Activated CD4-positive, alpha-beta T cell treated with anti-CD3 and anti-CD28 coated beads for 36 hours (primary cell): ENCODE results near the gene PRR36. TPM values are rescaled to one million over a fixed set of nuclear protein-coding genes. Genes with fewer than 3 reads are reported as not detected.
A peak's percentile ranks its signal among the peaks of the same experiment; 100 is the strongest.
"Not testable (repeated sequence)": the region's sequence is repeated elsewhere in the genome, so short reads cannot be mapped to it uniquely, and the experiment has no call there.

Source experiments
- ATAC-seq: fragments of 200-7000 bp; cut with Tn5 transposase; one replicate; pipeline ENCODE4 v1.10.0; 2021; ENCODE audit warnings: mild to moderate bottlenecking, moderate library complexity
- CTCF ChIA-PET: fragments of 350-600 bp; sonication (Branson Sonifier 250); formaldehyde crosslinking; loops from one replicate; lab custom pipeline; 2021; ENCODE audit warnings: antibody characterized with exemption; lab: Charles Lee
- POLR2A ChIA-PET: fragments of 350-600 bp; sonication (Branson Sonifier 250); formaldehyde crosslinking; loops from one replicate; lab custom pipeline; 2021; ENCODE audit warnings: antibody characterized with exemption, inconsistent platforms; lab: Charles Lee
- DNase-seq: peaks from one replicate; pipeline ENCODE4 v3.0.0-alpha.2; 2020
- H3K27ac Mint-ChIP-seq: one replicate; pipeline ENCODE4 v1.8.0; 2021; ENCODE audit warnings: mixed read lengths
- H3K27me3 Mint-ChIP-seq: one replicate; pipeline ENCODE4 v1.8.0; 2021; ENCODE audit warnings: mixed read lengths
- H3K36me3 Mint-ChIP-seq: one replicate; pipeline ENCODE4 v1.8.0; 2021; ENCODE audit warnings: low read depth, mixed read lengths
- H3K4me1 Mint-ChIP-seq: one replicate; pipeline ENCODE4 v1.8.0; 2021; ENCODE audit warnings: mixed read lengths
- H3K4me3 Mint-ChIP-seq: one replicate; pipeline ENCODE4 v1.8.0; 2021; ENCODE audit warnings: mild to moderate bottlenecking, moderate library complexity, mixed read lengths
- H3K9me3 Mint-ChIP-seq: one replicate; pipeline ENCODE4 v1.8.0; 2021; ENCODE audit warnings: low read depth, mixed read lengths
- intact Hi-C, 2 experiments: fragments of 100-400 bp; cut with DNase I in 1 of 2; cut with micrococcal nuclease in 1 of 2; formaldehyde crosslinking; loops; one replicate each; pipeline versions ENCODE4 v1.14.2 to v1.15.1; 2022 to 2024; cut with DNase I, micrococcal nuclease
- total RNA-seq, 2 experiments: library from RNA; stranded (reverse); gene quantifications; one replicate each; pipeline ENCODE4 v1.2.3, GENCODE V29; 2021

The PRR36 gene
- total RNA-seq, 2 experiments from 2014 or later: 0.09 to 0.14 TPM

- Mint-ChIP-seq H3K27ac (no peak overlapping the region), H3K27me3 (peaks cover 3% of the 10 kb centered on the region), H3K4me1 (no peaks in the 10 kb centered on the region), H3K9me3 (no peaks in the 10 kb centered on the region), H3K4me3 (no peak overlapping the region), H3K36me3 (no peaks in the 10 kb centered on the region)
- ATAC-seq (no peak), DNase-seq (no peak)
- intact Hi-C loops: no loop called here
- POLR2A ChIA-PET: no interaction called here
- CTCF ChIA-PET: interaction anchor here (0.6 to 1.2 kb wide), 3 partner anchors 45 to 478 kb away, joined by 3 to 5 read pairs (median 3); no protein-coding TSS in a partner anchor
Observed at GRCh38 chr19:7897292-7897691, 23.1 kb upstream of the PRR36 start.

GRCh38 chr19:7895565-7895964 lies 21.4 kb upstream of the PRR36 start:
- H3K27ac Mint-ChIP-seq: no peak overlapping the region
- H3K4me3 Mint-ChIP-seq: no peak overlapping the region
- POLR2A ChIA-PET: no interaction called here
- DNase-seq (no peak), ATAC-seq (no peak)
- H3K36me3 Mint-ChIP-seq: no peaks in the 10 kb centered on the region
- no peaks in the 10 kb centered on the region for H3K9me3 Mint-ChIP-seq
- no peaks in the 10 kb centered on the region for H3K4me1 Mint-ChIP-seq
- CTCF ChIA-PET: no interaction called here
- intact Hi-C loops: no loop called here
- H3K27me3 Mint-ChIP-seq: peaks cover 5% of the 10 kb centered on the region

DNA sequence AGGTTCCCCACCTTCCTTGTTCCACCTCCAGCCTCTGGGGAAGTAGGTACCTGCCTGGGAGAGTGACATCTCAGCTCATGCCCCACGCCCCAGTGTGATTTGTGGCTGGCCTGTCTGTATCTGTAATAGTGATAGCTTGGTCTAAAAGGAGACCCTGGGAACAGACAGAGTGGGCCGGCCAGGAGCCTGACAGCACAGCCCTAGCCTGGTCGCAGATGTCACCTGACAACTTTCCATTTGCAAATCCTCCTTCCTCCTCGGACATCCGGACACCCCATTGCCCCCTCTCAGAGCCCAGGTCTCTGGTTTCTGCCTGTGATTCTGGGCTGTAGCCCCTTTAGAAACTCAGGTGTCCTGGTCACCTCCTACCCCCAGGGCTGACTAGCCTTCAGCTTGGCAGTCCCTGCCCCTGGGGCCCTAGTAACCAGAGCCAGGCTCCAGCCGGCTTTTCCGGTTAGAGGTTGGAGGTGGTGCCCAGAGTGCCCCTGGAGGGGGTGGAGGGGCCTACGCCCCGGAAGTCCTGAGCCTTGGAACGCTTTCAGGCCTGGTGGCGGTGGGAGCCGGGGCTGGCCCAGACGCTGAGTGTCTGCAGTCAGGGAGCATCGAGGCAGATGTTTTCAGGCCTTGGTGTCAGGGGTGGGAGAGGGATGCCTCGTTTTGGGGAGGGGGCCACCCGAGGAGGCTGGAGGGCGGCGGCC lies 20.6 kb upstream of the PRR36 start:
- CTCF ChIA-PET: interaction anchor here (0.6 kb wide), 1 partner anchor 218 kb away, joined by 3 read pairs; no protein-coding TSS in a partner anchor
- intact Hi-C loops: no loop called here
- POLR2A ChIA-PET: no interaction called here
- Mint-ChIP-seq H3K4me1 (no peaks in the 10 kb centered on the region), H3K27me3 (peaks cover 5% of the 10 kb centered on the region), H3K4me3 (no peak overlapping the region), H3K36me3 (no peaks in the 10 kb centered on the region), H3K9me3 (no peaks in the 10 kb centered on the region), H3K27ac (no peak overlapping the region)
- DNase-seq (no peak), ATAC-seq (no peak)

DNA sequence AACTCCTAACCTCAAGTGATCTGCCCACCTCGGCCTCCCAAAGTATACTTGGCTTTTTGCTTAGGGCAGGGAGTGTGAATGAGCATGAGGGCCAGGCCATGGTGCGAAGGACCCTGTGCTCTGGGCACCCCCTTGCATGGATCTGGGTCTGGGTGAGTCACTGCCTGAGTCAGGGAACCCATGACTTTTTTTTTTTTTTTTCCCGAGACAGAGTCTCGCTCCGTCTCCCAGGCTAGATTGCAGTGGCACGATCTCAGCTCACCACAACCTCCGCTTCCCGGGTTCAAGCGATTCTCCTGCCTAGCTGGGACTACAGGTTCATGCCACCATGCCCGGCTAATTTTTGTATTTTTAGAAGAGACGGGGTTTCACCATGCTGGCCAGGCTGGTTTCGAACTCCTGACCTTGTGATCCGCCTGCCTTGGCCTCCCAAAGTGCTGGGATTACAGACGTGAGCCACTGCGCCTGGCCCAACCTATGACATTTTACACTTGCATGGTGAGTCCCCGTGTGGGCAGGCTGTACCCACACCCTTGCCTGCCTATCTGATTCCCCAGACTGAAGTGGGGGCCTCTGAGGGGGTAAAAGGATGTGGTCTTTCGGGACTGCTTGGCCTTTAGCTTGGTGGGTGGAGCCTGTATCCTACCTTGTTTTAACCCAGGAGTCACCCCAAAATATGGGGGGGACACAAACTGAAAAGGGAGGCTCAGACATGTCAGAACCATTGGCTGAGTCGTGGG lies 19.3 kb upstream of the PRR36 start:
- DNase-seq, H3K27ac Mint-ChIP-seq, ATAC-seq, POLR2A ChIA-PET, H3K4me3 Mint-ChIP-seq, H3K36me3 Mint-ChIP-seq, H3K27me3 Mint-ChIP-seq, H3K9me3 Mint-ChIP-seq, H3K4me1 Mint-ChIP-seq, intact Hi-C loops: not testable (repeated sequence)
- CTCF ChIA-PET: interaction anchor here (1.3 kb wide), 1 partner anchor 40 kb away, joined by 3 read pairs; no protein-coding TSS in a partner anchor

- DNase-seq: no peak
- no peaks in the 10 kb centered on the region for H3K4me1 Mint-ChIP-seq
- H3K27ac Mint-ChIP-seq: no peak overlapping the region
- no peaks in the 10 kb centered on the region for H3K9me3 Mint-ChIP-seq
- H3K27me3 Mint-ChIP-seq: peaks cover 6% of the 10 kb centered on the region
- ChIA-PET CTCF (interaction anchor here (0.7 kb wide), 1 partner anchor 55 kb away, joined by 3 read pairs; the partner anchor contains the start of gene TIMM44), POLR2A (no interaction called here)
- no peaks in the 10 kb centered on the region for H3K36me3 Mint-ChIP-seq
- no peak for ATAC-seq
- intact Hi-C loops: loop anchor here in 1 of 2 experiments (2.0 kb wide), 1 partner anchor 16 kb away; no protein-coding TSS in a partner anchor
- no peak overlapping the region for H3K4me3 Mint-ChIP-seq
Observed at GRCh38 chr19:7888826-7889217, 14.6 kb upstream of the PRR36 start.

- CTCF ChIA-PET: no interaction called here
- Mint-ChIP-seq H3K4me3 (no peak within 1 kb of the TSS), H3K4me1 (no peaks in the 10 kb centered on the region), H3K27ac (no peak within 1 kb of the TSS), H3K9me3 (no peaks in the 10 kb centered on the region), H3K36me3 (no peaks in the 10 kb centered on the region), H3K27me3 (peaks cover 6% of the 10 kb centered on the region)
- DNase-seq: peak; percentile 71
- intact Hi-C loops: loop anchor here in 1 of 2 experiments (2.0 kb wide), 1 partner anchor 15 kb away; no protein-coding TSS in a partner anchor
- POLR2A ChIA-PET: no interaction called here
- peak; percentile 94 for ATAC-seq
Observed at GRCh38 chr19:7888145-7888825, 14.1 kb upstream of the PRR36 start, which contains the start of gene LRRC8E. Gene LRRC8E, plus strand, starts transcription at chr19:7888510. Its CDS starts 7,094 bp downstream, at chr19:7895604.

DNA sequence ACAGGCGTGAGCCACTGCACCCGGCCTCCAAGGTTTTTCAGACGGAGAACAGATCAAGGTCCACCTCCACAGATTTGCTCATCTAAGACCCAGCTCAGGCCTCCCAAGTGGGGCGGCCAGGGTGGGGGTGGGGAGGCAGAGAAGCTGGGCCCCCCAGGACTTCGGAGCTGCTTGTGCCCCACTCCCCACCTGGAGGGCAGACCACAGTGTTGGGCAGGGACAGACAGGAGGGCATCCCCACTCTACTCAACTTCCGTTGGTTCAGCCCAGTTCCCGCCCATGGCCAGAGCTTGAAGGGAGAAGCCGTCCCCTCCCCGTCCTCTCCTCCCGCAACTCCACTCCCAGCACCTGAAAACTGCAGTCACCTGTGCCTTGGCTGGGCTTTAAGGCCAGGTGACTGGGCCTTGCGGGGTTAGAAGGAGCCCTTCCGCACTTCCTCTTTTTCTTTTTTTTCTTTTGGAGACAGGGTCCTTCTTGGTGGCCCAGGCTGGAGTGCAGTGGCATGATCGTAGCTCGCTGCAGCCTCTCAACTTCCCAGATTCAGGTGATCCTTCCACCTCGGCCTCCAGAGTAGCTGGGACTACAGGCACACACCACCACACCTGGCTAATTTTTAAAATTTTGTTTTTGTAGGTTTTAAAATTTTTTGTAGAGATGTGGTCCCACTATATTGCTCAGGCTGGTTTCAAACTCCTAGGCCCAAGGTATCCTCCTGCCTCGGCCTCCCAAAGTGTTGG lies 13.4 kb upstream of the PRR36 start:
- Mint-ChIP-seq H3K9me3 (no peaks in the 10 kb centered on the region), H3K27me3 (peaks cover 6% of the 10 kb centered on the region), H3K36me3 (no peaks in the 10 kb centered on the region), H3K4me1 (no peaks in the 10 kb centered on the region), H3K4me3 (no peak overlapping the region), H3K27ac (no peak overlapping the region)
- ATAC-seq (no peak), DNase-seq (no peak)
- ChIA-PET CTCF (interaction anchor here (0.6 kb wide), 1 partner anchor 21 kb away, joined by 4 read pairs; no protein-coding TSS in a partner anchor), POLR2A (interaction anchor here (0.6 kb wide), 1 partner anchor 172 kb away, joined by 3 read pairs; no protein-coding TSS in a partner anchor)
- intact Hi-C loops: loop anchor here in 1 of 2 experiments (2.0 kb wide), 1 partner anchor 15 kb away; no protein-coding TSS in a partner anchor

GRCh38 chr19:7885818-7886217 lies 11.6 kb upstream of the PRR36 start:
- no peak for ATAC-seq
- POLR2A ChIA-PET: no interaction called here
- CTCF ChIA-PET: interaction anchor here (1.2 to 1.5 kb wide), 2 partner anchors 10 to 13 kb away, joined by 3 to 4 read pairs; no protein-coding TSS in a partner anchor
- Mint-ChIP-seq H3K4me1 (no peaks in the 10 kb centered on the region), H3K9me3 (no peaks in the 10 kb centered on the region), H3K36me3 (no peaks in the 10 kb centered on the region), H3K4me3 (no peak overlapping the region), H3K27ac (no peak overlapping the region), H3K27me3 (peaks cover 4% of the 10 kb centered on the region)
- no peak for DNase-seq
- intact Hi-C loops: no loop called here

GRCh38 chr19:7883796-7884570 lies 9.8 kb upstream of the PRR36 start:
- H3K27ac Mint-ChIP-seq: no peak overlapping the region
- intact Hi-C loops: no loop called here
- H3K4me1 Mint-ChIP-seq: no peaks in the 10 kb centered on the region
- no peak for DNase-seq
- ChIA-PET POLR2A (no interaction called here), CTCF (interaction anchor here (0.6 to 0.9 kb wide), 2 partner anchors 30 to 79 kb away, joined by 3 read pairs; no protein-coding TSS in a partner anchor)
- H3K36me3 Mint-ChIP-seq: no peaks in the 10 kb centered on the region
- peaks cover 3% of the 10 kb centered on the region for H3K27me3 Mint-ChIP-seq
- no peak for ATAC-seq
- no peak overlapping the region for H3K4me3 Mint-ChIP-seq
- H3K9me3 Mint-ChIP-seq: no peaks in the 10 kb centered on the region

DNA sequence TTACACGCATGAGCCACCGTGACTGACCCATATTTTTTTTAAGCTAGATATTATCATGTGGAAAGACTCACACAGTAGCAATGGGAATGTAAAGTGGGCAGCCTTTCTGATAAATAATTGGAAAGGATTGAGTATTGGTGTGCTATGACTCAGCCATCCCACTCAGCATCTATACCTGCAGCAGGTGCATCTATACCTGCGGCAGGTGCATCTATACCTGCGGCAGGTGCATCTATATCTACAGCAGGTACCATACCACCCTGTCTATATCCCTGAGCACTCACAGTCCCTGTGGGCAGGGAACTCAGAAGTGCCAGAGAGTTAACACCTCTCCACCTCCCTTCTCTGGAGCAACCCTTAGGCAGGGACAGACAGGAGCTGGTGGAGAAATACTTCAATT lies 8.9 kb upstream of the PRR36 start:
- DNase-seq (no peak), ATAC-seq (no peak)
- Mint-ChIP-seq H3K9me3 (no peaks in the 10 kb centered on the region), H3K27me3 (no peaks in the 10 kb centered on the region), H3K36me3 (no peaks in the 10 kb centered on the region), H3K4me1 (no peaks in the 10 kb centered on the region), H3K27ac (no peak overlapping the region), H3K4me3 (no peak overlapping the region)
- ChIA-PET CTCF (interaction anchor here (0.6 to 0.9 kb wide), 3 partner anchors 29 to 79 kb away, joined by 3 to 4 read pairs (median 3); no protein-coding TSS in a partner anchor), POLR2A (no interaction called here)
- intact Hi-C loops: no loop called here
